CD4-positive, alpha-beta T cell treated with Interleukin-6 at 100 ng/mL for 8 hours (primary cell): Measurements from ENCODE around the gene ODC1.

ENCODE experiments used
- DNase-seq: peaks from one replicate; pipeline ENCODE4 v3.0.0-alpha.2; 2020; ENCODE audit warnings: mixed read lengths, low spot score

ODC1 gene

DNA sequence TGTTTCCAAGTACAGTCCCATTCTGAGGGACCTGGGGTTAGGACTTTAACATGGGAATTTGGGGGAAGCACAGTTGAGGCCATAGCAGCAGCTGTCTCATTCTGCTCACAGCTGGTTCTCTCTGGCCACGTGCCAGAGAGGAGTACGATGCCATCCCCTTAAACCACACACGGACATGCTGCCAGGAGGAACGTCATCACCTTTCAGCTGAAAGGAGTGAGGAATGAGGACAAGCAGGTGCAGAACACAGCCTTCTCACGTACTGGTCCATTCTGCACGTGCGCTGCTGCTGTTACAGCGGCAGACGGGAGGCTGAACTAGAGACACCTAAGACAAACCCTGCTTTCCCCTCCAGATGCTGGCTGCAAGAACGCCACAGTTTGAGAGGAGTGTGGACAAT is 33.5 kb downstream of the ODC1 start:
- DNase-seq = no peak

DNA sequence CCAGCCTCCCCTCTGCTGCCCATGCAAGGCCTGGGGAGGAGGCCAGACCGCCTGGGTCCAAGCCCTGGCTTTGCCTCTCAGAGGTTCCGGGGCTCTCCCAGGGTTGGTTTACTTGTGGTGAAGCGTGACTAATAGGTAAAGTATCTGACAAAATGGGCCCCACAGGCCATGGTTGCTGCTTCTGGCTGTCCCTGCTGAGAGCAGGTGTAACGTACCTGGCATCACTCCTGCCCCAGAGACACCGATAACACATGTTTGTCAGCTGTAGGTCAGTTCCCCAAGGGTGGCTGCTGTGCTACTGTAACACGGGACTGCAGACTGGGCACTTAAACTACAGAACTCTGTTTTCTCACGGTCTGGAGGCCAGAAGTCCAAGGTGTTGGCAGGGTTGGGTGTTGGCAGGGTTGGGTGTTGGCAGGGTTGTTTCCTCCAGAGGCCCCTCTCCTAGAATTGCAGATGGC is 34.1 kb downstream of the ODC1 start:
- DNase-seq = no peak

GRCh38 chr2:10413503-10413902 is 34.6 kb downstream of the ODC1 start:
- no peak for DNase-seq

- no peak for DNase-seq
Observed at GRCh38 chr2:10412380-10412779, 35.7 kb downstream of the ODC1 start.

DNA sequence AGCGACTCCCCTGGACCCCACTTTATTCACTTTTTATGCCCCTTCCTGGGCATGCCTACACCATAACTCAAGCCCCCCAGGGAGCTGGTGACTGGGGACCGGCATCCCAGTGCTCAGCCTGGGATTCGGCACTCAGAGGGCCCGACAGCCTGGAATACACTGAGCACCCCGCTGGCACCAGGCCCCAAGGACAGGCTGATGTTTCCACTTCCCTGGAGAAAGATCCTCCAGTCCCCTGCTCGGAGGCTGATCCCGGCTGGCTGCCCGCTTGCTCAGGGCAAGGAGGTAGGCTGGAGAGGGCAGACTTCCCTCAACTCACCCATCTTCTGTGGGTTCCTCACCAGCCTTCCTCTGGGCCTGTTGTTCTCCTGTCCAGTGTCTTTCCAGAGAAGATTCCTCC is 36.6 kb downstream of the ODC1 start:
- no peak for DNase-seq

- no peak for DNase-seq
Observed at GRCh38 chr2:10410823-10411437, 37.2 kb downstream of the ODC1 start.

- no peak for DNase-seq
Observed at GRCh38 chr2:10410001-10410822, 37.9 kb downstream of the ODC1 start.

GRCh38 chr2:10408649-10409579 is 39.2 kb downstream of the ODC1 start:
- DNase-seq = peak; percentile 84

DNA sequence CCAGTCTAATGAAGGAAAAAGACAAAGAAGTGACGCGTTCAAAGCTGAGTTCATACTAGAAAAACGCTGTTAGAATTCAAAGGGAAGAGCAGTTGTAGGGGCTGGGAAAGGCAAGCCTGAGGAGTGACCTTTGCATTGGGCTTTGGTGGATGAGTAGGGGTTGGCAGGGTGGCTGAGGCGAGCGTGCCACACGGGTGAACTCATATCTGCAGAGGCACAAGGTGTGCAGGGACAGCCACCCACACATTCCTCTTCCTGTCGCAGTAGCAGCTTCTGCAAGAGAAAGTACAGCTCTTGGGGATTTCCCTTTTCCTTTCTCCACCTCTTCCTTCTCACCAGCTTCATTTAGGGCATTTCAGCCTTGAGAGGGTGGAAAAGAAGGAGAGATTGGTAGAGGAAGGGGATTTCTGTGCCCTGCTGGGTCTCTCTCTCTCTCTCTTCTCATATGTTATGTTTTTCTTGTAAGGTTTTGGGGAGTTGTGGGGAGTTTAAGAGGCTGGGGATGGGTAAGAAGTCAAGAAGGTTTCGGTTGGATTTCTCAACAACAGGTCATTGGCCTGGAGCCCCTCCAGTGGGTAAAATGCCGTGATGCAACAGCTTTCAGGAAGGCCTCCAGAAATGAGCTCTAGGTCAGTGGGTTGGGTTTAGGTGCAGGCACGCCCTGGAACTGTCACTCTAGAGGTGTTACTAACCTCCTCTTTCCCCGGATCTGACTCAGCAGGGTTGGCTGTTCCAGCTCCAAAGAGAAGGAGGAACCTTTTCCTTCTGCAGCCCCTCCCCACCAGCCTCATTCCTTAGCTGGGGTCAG is 40.1 kb downstream of the ODC1 start:
- peak; percentile 56 for DNase-seq

DNA sequence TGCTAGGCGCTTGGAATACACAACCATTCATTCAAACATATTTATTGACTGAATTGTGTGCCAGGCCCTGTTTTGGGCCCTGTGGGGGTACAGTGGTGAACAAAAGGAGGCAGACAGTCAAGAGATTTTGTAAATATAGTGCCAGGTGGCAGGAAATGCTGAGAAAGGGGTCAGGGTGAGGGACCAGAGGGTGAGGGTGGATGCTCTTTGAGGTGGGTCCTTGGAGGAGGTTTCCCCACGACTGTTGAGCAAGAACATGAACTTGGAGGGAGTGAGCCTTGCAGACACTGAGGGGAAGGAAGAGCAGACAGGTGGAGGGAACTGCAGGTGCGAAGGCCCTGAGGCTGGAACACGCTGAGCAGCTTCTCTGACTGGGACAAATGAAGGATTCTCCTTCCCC is 40.7 kb downstream of the ODC1 start:
- DNase-seq = no peak

GRCh38 chr2:10406491-10407188 is 41.5 kb downstream of the ODC1 start:
- no peak for DNase-seq

DNA sequence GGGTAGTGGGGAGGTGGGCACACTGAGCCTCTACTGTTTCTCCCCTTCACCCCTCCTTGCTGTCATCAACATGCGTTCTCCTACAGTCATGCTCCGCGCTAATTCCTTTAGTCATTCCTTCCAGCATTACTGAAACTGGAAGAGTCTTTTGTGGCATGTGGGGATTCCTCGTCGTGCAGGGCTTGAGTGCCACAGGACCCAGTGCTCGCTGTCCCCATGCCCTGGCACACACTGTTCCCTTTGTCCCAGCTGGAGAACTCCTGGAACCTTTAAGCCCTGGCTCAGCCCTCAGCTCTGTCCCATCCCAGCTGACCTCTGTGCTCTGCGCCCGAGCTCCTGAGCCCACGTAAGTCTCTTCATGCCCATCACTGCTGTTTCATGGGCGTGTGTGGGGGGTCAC is 42.1 kb downstream of the ODC1 start:
- no peak for DNase-seq

GRCh38 chr2:10405448-10405847 is 42.7 kb downstream of the ODC1 start:
- no peak for DNase-seq

GRCh38 chr2:10404324-10405143 is 43.6 kb downstream of the ODC1 start:
- no peak for DNase-seq

DNA sequence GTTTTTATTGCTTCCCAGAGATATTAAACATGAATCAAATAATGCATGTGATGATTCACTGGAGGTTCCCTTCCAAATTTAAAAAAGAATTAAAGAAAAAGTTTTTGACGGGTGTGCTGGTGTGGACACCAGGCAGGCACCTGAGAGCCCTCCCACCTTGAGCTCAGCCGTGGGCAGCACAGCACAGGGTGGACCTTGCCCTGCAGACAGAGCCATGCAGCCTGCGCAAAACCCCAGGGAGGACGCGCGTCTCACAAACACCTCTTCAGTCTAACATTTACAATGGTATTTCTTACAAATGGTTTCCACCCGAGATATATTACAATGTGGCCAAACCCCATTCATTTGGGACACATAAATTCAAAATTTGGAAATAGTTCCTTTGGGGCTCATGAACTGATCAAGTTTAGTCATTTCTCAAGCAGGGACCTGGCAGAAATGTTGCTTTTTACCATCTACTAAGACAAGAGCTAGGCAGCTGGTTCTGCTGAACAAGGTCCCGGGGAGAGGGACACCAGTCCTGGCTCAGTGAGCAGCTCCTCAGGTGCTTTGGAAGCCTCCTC is 45.4 kb downstream of the ODC1 start:
- no peak for DNase-seq

GRCh38 chr2:10402062-10402585 is 46.0 kb downstream of the ODC1 start:
- no peak for DNase-seq

- no peak for DNase-seq
Observed at GRCh38 chr2:10400978-10401951, 46.9 kb downstream of the ODC1 start.

DNA sequence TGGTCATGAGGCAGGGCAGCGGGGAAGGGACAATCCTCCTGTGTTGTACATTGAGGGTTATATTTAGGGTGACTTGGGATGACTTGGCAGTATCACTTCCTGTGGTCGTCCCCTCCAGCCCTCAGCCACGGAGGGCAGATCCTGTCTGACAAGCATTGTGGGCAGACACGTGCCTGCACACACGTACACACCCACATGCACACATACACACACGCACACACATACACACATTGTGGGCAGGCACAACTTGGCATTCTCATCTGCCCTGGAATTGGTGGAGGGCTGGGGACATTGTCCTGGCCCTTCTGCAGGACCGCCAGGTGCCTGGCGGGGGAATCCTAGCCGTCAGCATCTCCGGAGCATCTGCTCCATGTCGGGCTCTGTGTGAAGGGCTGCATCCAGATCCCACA is 47.6 kb downstream of the ODC1 start:
- DNase-seq = peak; percentile 19
